Inferior parietal cortex (tissue), 1 donor: Measurements from ENCODE around the gene TMEM201.

Source experiments
- DNase-seq: peaks from one replicate; pipeline ENCODE4 v3.0.0-alpha.2; 2016; ENCODE audit errors: extremely low spot score

TMEM201 gene

DNA sequence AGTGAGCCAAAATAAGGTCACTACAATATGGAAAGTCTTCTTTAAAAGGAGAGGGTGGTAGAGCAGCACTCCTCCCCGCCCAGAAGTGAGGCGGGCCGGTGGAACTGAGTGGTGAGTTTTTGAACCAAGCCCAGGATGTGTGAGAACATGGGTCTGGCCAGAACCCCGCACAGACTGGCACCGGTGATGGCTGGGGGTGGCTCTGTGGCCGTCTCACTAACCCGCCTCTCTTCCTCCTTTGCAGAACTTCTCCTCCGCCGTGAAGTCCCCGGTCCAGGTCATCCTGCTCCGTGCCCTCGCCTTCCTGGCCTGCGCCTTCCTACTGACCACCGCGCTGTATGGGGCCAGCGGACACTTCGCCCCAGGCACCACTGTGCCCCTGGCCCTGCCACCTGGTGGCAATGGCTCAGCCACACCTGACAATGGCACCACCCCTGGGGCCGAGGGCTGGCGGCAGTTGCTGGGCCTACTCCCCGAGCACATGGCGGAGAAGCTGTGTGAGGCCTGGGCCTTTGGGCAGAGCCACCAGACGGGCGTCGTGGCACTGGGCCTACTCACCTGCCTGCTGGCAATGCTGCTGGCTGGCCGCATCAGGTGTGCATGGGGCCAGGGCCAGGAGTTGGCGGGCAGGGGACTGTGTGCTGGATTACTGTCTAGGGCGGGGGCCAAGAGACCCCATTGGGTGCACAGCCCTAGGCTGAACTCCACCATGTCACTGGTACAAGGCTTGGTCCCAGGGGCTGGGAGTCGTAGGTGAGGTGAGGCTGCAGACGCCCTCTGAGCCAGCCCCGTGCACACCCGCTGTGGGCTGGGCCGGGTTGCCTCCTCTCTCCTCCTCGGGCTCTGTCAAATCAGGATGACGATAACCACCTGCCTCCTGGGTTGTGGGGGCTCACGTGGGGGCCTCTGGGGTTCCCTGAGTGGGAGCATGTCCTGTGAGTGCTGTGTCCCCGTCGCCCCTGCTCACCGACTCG, 12.4 kb downstream of the TMEM201 start:
- DNase-seq = no peak

DNA sequence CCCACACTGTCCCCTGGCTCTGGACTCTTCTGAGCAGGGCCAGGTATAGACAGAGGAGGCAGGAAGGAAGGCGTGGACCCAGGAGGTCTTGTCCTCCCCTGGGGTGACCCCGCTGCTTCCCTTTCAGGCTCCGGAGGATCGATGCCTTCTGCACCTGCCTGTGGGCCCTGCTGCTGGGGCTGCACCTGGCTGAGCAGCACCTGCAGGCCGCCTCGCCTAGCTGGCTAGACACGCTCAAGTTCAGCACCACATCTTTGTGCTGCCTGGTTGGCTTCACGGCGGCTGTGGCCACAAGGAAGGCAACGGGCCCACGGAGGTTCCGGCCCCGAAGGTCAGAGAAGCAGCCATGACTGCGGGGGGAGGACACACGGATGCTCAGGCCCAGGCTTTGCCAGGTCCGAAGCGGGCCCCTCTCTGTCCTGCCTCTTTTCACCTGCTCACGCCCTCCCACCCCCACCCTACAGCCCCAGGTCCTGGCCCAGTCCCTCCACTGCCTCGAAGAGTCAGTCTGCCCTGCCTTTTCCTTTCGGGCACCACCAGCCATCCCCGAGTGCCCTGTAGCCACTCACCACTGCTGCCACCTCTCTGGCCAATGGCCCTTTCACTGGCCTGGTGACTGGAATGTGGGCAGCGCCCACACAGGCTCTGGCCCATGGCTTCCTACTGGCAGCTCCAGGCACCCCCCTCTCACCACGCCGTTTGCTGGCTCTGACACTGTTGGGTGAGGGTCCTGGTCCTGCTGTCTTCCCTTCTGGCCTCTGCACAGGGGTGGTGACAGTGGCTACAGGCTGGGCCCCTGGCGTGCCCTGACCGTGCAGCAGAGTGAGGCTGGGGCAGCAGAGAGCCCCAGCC, 13.5 kb downstream of the TMEM201 start:
- no peak for DNase-seq

DNA sequence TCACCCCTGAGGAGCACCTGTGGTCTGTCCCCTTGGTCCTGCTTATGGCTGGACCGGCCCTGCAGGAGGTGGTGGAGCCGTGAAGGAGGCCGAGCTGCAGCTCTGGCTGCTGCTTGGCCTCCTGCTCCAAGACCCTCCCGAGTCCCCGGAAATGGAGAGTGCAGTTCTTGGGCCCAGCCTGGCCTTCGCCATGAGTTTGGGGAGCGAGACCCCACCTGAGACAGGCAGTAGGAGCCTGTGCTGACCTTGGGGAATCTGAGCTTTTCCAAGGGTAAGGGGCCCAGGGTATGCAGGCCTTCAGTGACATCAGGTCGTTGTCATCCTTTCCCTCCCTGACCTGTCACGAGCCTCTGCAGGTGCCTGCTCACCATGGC, 14.1 kb downstream of the TMEM201 start:
- no peak for DNase-seq

DNA sequence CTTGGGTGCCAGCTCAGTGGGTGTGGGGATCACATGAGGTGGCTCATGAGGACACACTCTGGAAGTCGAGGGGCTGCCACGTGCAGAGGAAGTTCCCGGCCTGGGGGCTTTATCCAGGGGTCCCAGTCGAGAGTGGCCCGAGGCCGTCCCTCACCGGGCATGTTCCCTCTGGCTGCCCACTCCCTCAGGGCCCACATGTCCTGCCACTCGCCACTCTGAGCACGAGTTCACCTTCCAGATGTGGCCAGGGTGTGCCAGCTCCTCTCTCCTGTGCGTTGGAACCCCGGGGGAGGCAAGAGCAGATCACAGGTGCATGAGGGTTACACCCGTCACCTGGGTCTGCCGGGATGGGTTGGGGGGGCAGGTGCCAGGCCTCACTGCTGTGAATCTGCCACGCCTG, 14.6 kb downstream of the TMEM201 start:
- no peak for DNase-seq

DNA sequence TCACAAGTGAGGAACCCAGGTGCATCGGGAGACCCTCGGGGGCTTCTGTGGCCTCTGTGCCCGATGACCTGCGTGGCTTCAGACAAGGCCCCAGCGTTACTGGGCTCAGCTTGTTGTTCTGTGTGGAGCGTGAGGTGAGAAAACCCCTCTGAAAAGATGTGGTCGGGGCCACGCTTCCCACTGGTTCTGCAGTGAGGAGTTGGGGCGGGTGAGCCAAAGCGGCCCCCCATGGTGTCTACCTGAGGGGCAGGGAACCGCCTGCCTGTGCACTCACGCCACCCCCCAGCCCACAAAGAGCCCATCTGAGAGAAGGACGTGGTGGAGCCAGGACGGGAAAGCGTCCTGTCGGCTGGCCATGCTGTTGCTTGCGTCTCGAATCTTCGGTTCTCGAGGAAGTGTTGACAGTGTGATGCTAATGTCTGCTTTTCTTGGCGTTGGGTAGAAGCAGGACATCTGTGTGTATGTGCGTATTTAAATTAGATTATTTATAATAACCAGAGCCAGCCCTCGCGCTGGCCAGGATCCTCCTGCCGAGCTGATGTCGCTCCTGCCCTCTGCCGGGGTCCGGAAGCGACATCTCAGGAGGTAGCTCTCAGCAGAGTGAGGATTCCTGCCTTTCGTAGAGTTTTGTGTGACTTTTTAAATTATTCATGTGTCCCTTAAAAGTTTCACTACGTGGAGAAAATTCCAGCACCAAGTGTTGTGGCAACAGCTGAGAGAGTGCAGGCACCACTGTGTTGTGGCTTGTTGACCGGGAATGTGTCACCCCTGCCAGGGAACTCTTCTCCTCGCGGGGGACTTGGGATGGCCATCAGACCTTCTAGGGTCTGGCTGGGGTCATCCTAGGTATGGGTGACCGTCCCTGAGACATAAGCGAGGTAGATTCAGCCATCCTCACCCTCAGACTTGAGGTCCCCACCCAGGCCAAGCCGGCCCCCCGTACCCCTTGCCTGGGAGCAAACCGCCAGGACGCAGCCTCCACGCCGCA, 15.3 kb downstream of the TMEM201 start:
- DNase-seq = no peak

DNA sequence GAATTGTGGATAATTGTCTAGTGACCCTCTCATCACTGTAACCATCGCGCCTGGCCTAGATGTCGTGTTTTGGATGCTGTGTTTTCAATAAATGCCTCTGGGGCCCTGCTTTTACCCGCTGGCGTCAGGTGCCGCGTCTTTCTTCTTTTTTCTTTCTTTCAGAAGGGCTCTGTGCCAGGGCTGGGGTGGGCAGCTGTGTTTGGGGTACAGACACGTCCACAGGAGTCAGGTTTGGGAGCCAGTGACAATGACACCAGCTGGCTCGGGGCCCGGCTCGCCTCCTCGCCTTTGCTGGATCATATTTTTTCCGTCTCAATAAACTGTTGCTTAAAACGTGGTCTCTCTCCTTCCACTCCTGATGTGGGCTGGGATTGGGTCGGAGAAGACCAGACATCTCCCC, 16.1 kb downstream of the TMEM201 start:
- no peak for DNase-seq

DNA sequence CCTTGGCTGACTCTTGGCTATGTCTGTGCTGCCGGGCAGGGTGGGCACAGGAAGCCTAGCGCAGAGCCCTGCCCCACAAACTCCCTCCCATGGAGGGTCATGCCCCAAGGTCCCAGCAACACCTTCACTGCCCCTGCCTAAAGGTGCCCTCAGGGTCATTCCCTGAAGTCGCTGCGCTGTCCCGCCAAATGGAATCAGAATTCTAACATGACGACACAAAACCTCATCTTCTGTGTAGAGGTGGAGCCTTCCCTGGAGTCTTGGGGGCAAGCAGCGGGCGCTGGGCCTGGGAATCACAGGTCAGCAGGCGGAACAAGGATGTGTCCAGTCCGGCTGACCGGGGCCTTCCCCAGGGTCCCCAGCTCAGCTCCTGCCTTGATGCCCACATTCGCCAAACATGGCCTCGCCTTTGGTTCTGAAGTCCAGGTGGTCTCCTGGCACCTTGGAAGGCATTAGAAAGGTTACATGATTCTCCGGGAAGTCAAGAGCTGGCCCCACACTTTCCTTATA, 17.3 kb downstream of the TMEM201 start:
- DNase-seq = no peak

DNA sequence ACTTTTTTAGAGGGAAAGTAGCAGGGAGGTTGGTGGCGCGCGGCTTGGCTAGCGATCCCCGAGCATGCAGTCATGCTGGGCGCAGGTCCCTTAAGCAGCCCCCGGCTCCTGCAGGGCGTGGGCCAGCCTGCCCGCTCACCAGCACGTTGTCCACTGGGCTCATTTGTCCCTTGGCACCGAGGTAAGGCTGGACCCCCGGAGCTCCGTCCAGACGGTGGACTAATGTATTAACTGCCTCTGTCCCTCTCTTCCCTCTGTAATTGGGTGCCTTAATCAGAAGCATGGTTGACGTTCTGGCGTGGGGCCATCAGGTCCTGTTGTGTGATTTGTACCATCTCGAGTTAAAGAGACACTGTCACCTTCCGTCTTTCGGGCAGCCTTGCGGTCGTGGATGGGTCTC, 17.7 kb downstream of the TMEM201 start:
- DNase-seq = no peak

DNA sequence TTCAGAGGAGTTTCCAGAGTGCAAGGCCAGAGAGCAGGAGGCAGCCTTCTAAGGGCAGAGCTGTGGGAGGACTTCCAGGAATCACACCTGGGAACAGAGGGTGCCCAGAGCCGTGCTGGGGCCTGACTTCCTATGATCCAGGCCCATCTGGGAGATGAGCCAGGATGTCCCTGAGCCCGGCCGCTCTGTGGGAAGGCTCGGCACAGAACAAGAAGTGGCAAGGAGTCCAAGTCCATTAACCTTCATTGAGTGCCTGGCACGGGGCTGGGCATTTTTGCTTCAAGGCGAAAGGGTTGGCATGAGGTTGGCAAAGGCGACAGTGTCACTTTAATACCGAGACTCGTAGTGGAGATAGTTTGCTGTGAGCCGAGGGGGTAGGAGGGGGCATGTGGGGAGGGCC, 18.2 kb downstream of the TMEM201 start:
- DNase-seq = no peak

DNA sequence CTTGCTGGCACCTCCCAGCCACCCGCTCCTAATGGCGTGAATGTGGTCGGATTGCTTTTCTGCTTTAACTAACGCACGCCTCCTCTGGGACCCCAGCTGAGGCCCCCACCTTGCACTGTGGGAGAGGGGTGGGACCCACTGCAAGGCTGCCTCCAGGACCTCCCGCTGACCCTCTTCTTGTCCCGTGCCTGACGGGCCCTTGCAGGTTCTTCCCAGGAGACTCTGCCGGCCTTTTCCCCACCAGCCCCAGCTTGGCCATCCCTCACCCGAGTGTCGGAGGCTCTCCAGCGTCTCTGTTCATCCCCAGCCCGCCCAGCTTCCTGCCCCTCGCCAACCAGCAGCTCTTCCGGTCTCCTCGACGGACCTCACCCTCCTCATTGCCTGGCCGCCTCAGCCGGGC, 18.6 kb downstream of the TMEM201 start:
- DNase-seq = no peak

DNA sequence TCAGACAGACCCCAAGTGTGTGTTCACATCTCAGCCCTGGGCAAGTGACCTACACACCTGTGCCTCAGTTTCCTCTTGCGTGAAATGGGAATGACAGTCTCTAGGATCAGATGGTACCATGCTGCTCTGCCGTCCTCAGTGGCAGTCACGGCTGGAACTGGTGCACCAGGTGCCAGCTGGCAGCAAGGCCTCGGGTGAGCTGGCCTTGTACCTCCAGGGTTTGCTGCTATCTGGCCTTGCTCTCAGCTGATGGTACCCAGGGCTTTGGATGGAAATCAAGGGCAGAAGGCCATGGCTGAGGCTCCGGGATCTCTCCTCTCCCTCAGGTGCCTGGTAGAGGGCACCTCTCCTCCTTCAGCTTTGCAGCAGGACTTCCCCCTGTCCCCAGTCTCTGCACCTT, 21.3 kb downstream of the TMEM201 start:
- no peak for DNase-seq

DNA sequence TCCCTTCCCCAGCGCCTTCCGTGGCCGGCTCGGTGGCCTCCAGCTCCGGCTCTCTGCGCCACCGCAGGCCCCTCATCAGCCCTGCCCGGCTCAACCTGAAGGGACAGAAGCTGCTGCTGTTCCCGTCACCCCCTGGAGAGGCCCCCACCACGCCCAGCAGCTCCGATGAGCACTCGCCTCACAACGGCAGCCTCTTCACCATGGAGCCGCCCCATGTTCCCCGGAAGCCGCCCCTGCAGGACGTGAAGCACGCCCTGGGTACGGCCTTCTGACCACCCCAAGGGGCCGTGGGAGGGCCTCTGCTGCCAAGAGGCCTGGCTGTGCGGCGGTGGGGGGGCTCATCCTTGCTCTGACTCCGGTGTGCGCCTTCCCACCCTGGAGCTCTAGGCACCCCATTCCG, 21.8 kb downstream of the TMEM201 start:
- no peak for DNase-seq

DNA sequence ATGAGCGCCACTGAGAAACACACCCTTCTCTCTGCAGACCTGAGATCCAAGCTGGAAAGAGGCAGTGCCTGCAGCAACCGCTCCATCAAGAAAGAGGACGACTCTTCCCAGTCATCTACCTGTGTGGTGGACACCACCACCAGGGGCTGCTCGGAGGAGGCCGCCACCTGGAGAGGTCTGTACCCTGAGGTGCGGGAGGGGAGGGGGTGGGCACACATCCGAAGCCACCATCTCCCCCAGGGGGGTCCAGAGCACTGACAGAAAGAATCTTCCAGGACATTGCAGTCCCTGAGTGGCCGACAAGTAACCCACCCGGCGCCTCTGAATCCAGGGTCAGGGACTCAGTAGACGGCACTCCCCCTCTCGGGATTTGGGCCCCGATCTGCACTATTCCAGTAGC, 23.0 kb downstream of the TMEM201 start:
- no peak for DNase-seq

DNA sequence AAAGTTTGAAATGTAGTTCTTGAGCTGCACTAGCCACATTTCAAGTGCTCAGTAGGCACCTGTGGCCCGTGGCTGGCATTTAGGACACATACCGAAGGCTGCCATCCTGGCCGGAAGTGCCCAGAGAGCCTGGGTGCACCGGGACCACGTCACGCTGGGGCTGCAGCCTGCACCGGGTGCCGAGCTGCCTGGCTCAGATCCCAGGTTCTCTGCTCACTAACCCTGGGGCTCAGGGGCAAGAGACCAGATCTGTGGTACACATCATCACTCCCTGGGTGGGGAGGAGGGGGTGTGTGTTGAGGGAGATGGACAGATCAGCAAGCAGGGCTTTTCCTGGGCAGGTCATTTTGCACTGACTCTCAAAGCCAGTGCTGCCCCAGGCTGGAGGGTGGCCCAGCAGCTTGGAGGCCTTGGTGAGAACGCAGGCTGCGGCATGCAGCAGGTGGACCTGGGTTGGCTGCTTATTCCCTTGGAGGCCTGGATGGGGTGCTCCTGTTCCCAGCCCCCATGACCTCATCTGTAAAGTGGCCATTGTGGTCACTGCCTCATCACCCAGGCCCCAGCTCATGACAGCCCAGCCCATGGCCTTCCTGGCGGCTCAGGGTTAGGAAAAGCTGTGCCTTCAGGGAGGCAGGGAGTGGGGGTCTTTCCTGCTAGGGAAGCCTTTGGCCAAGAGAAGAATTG, 23.6 kb downstream of the TMEM201 start:
- no peak for DNase-seq

DNA sequence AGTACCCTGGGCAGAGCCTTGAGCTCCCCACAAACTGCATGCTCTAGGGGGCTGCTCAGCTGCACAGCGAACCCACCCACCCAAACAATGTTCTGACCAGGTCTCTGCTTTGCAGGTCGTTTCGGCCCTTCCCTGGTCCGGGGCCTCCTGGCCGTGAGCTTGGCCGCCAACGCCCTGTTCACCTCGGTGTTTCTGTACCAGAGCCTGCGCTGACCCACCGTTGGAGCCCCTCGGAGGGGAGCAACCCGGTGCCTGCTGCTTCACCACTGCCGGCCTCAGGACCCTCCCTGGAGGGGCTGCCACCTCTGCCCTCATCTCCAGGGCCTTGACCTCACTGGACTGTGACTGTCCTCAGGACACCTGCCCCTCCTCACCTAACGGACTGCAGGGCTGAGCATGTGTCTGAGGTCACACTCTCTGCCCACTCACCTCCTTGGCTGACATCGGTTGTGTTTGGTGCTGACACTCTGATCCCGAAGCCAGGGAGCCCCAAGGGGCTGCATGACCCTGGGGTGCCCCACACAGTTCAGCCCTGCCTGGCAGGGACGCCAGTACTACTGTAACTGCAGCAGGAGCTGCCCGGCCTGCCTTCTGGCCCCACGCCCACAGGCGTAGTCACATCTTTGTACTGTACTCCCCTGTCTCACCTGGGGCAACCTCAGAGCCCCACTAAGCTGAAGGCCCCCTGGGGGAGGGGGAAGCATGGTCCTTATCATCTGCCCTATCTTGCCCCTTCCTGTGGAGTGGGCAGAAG, 24.3 kb downstream of the TMEM201 start:
- DNase-seq = no peak

DNA sequence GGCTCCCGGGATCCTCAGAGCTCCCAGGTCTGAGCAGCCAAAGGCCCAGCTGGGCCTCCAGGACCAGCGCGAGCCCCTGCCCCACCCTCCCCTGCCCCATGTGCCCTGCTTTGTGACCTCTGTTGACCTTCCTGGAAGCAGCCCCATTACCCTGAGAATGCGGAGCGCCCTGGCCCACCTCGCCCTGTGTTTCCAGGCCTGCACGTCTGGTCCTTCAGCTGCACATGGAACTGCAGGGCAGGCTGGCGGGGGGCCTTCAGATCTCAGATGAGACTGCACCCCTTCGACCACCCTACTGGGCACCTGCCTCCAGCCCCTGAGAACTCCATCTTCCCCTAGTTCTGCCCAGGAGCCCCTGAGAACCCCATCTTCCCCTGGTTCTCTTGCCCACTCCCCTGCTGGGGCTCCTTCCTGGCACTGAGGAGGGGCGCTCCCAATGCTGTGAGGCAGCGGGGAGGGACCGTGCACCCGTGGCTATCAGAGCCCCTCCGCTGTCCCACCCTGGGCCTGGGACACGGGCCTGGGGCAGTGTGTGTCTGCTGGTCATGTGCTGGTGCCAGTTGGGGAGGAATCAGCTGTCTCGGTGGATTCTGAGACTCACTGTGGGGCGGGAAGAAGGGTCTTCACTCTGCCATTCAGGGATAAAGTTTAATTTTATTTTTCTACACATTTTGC, 25.1 kb downstream of the TMEM201 start:
- no peak for DNase-seq

DNA sequence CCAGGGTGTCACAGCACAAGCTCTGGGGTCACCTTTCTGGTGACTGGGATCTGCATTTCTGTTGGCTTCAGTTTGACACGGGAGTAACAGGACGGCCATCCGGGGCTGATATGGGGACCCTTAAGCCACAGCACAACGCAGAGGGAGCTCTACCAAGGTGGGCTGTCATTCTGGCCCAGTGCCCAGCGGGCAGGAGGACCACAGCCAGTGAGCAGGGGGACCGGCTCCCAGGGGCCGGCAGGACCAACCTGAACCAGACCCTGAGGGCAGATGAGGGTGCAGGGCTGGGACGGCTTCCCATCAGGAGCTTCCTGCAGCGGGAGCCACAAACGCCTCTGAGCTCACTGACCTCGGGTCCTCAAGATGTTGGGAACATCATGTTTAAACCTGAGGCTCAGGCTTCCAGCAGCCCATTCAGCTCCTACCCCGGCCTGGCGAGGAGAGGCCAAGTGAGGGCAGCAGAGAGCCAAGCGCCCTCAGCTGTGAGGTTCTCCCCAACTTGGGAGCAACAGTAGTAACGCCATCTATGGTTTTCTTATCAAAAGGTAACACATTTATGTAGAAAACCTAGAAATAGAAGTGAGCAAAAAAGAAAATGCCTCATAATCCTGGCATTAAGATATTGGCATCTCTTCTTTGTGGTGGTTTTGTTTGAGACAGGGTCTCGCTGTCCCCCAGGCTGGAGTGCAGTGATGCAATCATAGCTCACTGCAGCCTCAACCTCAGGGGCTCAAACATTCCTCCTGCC, 26.8 kb downstream of the TMEM201 start:
- DNase-seq = peak; percentile 60

DNA sequence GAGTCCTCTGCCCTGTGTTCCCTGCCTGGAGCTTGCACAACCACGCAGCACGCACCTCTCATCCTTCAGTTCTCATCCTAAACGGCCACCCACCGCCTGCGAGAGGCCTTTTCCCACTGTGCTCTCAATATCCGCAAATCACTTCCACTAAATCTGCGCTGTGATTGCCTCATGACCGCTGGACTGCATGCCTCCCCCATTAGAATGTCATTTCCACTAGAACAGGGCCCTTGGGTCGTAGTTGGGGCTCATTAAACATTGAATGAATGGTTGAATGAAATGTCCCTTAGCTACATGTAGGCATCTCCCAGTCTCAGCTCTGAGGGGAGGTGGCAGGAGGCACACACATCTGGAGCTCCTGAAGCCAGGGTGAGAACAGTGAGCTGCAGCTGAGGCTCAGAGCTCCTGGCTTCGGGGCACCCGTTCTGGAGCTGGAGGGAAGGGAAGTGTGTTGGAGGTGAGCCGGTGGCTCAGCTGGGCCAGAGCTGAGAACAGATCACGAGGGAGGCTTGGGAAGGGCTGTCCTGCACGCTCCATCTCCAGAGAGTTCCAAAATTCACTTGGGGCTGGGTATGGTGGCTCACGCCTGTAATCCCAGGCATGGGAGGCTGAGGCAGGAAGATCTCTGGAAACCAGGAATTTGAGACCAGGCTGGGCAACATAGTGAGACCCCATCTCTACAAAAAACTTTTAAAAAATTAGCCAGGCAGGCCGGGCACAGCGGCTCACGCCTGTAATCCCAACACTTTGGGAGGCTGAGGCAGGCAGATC, 30.4 kb downstream of the TMEM201 start:
- no peak for DNase-seq
